GM21360 (cell line): ENCODE data around the gene DEFB124.
"Not testable (repeated sequence)": the region's sequence is repeated elsewhere in the genome, so short reads cannot be mapped to it uniquely, and the experiment has no call there.

Experiments
- ATAC-seq: cut with Tn5 transposase; IDR thresholded peaks from one replicate; pipeline ENCODE4 v1.9.1; 2021; ENCODE audit warnings: mild to moderate bottlenecking, moderate library complexity; ENCODE audit not compliant: unreplicated experiment

DEFB124 gene

GRCh38 chr20:31474758-31475427 lies at the start of gene DEFB124, which contains the start of gene REM1:
Gene DEFB124 (minus strand): TSS chr20:31475127. CDS start chr20:31473013, 2,114 bp downstream.
Gene REM1 (plus strand): TSS chr20:31475288. CDS start chr20:31476446, 1,158 bp downstream.
- ATAC-seq: no peak

- ATAC-seq: no peak
Observed at GRCh38 chr20:31523361-31524283, 48.7 kb upstream of the DEFB124 start.

- no peak for ATAC-seq
Observed at GRCh38 chr20:31522731-31523130, 47.8 kb upstream of the DEFB124 start.

DNA sequence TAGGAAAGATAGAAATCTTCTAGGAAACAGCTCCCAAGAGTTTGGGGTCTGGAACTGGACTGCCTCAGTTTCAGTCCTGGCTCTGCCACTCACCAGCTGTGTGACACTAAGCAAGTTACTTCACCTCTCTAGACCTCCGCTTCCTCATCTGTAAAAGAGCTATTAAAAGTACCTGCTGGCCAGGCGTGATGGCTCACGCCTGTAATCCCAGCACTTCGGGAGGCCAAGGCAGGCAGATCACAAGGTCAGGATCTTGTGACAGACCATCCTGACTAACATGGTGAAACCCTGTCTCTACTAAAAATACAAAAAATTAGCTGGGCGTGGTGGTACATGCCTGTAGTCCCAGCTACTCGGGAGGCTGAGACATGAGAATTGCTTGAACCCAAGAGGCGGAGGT lies 46.3 kb upstream of the DEFB124 start:
- not testable (repeated sequence) for ATAC-seq

GRCh38 chr20:31517373-31517772 lies 42.4 kb upstream of the DEFB124 start:
- no peak for ATAC-seq

- no peak for ATAC-seq
Observed at GRCh38 chr20:31516651-31517050, 41.7 kb upstream of the DEFB124 start.

DNA sequence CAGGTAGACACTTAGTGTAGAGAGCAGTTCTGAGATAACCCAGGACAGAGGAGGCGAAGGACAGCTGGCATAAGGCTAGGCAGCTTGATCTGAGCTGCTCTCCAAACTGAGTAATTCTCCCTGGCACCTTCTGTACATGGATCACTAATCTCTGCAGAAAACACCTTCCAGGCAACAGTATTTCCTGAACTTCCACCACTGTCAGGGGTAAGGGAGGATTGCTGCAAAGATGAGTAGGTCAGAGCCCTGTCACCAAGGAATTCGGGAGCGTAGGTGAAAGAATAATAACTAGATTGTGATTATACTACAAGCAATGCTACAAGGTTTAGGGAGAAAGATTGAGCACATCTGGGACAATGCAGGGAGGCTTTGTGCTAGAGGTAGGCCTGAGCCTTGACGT lies 41.2 kb upstream of the DEFB124 start:
- no peak for ATAC-seq

DNA sequence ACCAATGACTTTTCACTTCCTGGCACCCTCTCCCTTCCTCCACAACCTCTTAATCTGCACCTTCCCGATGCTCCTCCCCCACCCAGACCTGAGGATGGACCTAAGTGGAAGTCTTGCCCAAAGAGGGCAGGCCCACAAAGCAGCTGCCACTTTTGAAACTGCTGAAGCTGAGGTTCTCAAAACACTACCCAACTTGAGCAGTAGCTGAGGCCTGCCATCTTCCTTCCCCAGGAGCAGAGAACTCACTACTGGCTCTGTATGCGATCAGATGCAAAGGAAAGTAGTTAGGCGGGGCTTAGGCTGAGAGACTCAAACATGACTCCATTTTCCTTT lies 40.8 kb upstream of the DEFB124 start:
- no peak for ATAC-seq

GRCh38 chr20:31515072-31515774 lies 40.3 kb upstream of the DEFB124 start:
- no peak for ATAC-seq

DNA sequence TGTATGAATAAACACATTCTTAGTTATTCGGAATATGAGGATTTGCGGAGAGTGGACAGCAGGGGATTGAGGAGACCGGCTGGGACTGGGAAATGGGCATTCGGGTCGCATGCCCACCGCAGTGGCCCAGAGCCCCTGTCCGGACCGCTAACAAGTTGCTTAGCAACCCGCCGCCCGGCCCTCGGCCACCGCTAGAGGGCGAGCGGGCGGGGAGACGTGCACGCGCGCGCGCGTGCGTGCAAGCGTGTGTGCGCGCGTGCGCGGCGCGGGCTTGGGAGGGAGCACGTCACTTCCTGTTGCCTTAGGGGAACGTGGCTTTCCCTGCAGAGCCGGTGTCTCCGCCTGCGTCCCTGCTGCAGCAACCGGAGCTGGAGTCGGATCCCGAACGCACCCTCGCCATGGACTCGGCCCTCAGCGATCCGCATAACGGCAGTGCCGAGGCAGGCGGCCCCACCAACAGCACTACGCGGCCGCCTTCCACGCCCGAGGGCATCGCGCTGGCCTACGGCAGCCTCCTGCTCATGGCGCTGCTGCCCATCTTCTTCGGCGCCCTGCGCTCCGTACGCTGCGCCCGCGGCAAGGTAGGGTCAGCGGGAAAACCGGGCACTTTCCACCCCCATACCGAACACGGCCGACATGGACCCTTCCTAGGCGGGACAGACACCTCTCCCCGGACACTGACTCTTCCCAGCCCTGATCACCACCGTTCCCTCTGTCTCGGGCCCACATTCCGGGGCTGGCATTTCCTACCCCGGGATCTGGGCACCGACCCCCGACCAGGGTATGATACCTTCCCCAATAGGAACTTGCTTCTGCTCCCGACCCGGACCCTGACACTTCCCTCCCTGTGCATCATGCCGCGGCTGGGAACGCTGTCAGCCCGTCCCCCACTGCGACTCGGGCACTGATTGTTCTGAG lies 39.5 kb upstream of the DEFB124 start, which contains the start of gene HM13:
TSS of gene HM13 (plus strand) at position 289 of the 918 bp plus-strand sequence. CDS start at position 399, 110 bp downstream.
- ATAC-seq: peak; percentile 84

DNA sequence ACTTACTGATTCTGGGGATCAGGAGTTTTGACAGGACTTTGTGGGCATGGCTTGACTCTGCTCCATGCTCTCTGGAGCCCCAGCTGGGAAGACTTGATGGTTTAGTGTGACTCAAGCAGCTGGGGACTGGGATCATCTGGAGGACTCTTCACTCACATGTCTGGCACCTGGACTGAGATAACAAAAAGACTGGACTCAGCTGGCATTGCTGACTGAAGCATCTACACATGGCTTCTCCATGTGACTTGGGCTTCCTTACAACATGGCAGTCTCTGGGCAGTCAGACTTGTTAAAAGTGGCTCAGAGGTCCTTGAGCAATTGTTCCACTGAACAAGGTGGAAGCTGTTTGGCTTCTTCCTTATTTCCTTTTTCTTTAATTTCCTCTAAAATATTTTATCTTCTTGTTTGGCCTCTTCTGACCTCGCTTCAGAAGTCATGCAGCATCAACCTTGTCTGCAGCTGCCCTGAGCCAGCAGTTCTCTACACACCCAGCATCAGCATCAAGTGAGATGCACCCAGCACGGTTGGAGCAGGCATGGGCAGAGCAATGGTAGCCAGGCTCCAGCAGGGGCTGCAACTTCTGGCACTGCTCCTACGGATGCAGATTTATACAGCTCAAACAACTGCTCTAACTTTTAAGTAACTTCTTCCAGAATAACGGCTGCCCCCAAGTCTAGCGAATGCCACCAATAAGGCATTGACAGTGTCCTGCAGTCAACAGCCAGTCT lies 33.8 kb upstream of the DEFB124 start:
- no peak for ATAC-seq

DNA sequence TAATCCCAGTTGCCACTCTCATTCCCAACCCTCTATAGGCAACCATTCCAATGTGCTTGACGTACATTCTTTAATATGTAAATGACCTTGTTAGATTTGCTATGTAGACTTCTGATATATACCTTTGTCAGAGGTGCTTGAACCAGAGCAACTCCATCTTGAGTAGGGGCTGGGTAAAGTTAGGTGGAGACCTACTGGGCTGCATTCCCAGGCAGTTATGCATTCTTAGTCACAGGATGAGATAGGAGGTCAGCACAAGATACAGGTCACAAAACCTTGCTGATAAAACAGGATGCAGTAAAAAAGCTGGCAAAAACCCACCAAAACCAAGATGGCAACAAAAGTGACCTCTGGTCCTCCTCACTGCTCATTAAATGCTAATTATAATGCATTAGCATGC lies 31.0 kb upstream of the DEFB124 start:
- no peak for ATAC-seq

DNA sequence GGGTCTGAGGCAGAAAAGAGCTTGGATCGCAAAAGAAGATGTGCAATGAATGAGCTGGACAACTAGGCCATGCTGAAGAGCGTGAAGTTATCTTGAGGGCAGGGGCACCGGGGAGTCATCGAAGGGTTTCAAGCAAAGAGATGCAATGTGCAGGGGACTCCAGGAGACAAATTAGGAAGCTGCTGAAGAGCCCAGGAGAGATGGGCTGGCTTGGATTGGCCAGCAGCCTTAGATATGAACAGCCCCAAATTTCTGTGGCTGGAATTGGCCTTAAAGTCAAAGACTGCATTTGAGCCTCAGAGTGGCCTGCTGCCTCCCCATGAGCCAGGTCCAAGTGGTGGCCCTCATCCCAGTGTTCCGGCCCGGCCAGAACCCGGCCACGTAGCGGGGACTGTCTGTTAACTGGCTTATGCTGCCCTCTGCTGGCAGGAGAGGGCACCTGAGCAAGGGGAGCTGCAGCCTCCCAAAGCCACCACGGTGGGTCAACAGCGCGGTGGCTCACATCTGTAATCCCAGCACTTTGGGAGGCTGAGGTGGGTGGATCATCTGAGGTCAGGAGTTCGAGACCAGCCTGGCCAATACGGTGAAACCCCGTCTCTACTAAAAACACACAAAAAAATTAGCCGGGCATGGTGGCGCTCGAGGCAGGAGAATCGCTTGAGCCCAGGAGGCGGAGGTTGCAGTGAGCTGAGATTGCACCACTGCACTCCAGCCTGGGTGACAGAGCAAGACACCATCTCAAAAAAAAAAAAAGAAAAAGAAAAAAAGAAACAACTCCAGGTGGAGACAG lies 28.2 kb upstream of the DEFB124 start:
- ATAC-seq: peak; percentile 91

DNA sequence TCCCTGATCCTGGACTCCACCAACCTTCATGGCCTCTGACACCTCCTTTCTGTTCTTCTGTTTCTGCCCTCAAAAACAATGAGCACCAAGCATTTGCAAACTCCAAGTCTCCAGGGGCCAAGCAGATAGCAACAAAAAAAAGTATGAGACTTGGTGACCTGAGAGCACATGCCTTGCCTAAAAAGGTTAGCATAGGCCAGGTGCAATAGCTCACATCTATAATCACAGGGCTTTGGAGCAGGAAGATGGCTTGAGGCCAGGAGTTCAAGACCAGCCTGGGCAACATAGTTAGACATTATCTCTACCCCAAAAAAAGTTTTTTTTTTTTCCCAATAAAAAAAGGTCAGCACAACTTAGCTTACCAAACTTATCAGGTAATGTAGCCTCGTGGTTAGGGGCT lies 25.6 kb upstream of the DEFB124 start:
- no peak for ATAC-seq

DNA sequence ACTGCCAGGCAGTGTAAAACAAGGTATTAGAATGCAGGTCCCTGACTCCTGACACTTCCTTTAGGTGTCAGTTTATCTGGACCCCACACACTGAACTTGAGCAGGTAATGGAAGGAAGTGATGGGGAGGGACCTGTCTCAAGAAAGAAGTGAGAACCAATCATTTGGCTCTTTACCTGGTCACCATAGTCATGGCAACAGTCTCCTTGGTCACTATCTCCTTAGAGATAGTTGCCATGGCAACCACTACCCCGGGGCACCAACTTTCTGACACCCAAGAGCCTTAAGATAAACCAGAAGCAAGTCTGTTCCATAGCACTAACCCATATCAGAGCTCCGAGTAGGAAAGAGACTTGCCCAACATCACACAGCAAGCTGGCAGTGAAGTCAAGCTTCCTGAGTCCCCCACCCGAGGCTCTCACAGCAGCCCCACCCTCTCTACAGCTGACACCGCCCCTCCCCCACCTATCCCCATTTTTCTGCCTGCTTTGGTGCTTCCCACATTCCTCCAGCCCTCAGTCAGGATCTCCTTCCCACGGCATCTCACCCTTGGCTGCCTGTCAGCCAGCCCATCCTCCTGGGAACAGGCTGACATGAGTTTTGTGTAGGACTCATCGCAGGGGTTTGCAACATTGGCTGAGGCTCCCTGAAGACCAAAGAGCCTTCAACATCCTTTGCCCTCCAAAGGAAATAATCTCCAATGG lies 23.1 kb upstream of the DEFB124 start:
- no peak for ATAC-seq

DNA sequence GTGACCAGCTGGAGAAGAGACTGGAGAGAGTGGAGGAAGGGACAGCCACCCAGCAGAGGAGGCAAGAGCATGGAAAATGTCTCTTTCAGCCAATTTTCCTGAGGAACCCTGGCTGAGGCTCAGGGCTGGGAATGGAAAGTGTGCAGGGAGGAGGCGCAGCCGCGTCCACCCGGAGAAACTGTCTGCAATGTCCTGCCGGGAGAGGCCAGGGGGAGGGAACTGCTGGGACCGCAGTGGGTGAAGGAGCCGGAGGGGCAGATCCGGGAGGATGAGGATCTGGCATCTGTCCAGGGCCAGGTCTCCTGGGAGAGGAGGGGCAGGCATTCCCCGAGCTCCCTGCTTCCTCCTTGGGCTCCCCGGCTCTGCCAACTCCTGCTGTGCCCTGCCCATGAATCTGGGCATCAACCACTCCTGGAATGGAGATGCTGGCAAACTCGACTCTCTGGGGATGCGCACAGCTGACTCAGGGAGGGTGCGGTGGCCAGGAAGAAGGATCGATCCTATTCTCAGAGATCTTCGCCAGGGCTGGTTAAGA lies 21.9 kb upstream of the DEFB124 start:
- ATAC-seq: no peak

DNA sequence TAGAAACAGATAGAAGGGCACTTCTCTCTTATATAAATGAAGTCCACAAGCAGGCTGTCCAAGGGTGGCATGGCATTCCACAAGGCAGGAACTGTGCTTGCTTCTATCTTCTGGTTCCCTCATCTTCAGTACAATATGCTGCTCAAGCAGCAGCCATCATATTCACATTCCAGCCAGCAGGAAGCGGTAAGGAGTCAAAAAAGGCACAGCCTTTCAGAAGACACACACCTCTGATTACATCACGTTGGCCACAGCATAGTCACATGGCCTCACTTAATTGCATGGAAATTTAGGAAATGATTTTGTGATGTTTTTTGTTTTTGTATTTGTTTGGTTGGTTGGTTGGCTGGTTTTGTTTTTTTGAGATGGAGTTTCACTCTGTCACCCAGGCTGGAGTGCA lies 19.2 kb upstream of the DEFB124 start:
- no peak for ATAC-seq

DNA sequence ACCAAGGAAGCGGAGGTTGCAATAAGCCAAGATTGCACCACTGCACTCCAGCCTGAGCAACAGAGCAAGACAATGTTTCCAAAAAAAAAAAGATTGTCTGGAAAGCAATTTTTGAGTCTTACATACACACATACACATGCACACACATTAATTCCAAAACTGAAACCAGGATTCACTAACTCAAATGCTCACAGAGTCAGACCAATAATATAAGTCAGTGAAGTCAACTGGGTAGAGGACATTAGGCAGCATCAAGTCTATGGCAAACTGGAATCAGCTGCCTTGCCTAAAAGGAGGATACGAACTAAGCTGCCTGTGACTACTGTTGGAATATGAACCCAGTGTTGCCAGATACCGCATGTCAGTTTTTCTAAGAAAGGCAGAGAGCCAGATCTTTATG lies 15.8 kb upstream of the DEFB124 start:
- no peak for ATAC-seq
